ENCODE results near the gene RIMBP2.
"Not testable (repeated sequence)": the region's sequence is repeated elsewhere in the genome, so short reads cannot be mapped to it uniquely, and the experiment has no call there.

RIMBP2 gene

GRCh38 chr12:130738403-130738802, 22.3 kb upstream of the RIMBP2 start:
- DNase-seq: not testable (repeated sequence)

- DNase-seq: no peak
Observed at GRCh38 chr12:130737731-130738130, 21.6 kb upstream of the RIMBP2 start.

GRCh38 chr12:130729344-130729743, 13.2 kb upstream of the RIMBP2 start:
- no peak for DNase-seq

- DNase-seq: no peak
Observed at GRCh38 chr12:130728158-130729058, 12.3 kb upstream of the RIMBP2 start.

GRCh38 chr12:130719263-130719859, 3.3 kb upstream of the RIMBP2 start:
- DNase-seq: peak; percentile 34

GRCh38 chr12:130717752-130718151, 1.7 kb upstream of the RIMBP2 start:
- DNase-seq: no peak

- DNase-seq: no peak
Observed at GRCh38 chr12:130716969-130717366, 869 bp upstream of the RIMBP2 start.

- no peak for DNase-seq
Observed at GRCh38 chr12:130715150-130715997, 725 bp downstream of the RIMBP2 start.

GRCh38 chr12:130714591-130715149, 1.4 kb downstream of the RIMBP2 start:
- peak; percentile 8 for DNase-seq

- peak; percentile 8 for DNase-seq
Observed at GRCh38 chr12:130714091-130714590, 2.0 kb downstream of the RIMBP2 start.

GRCh38 chr12:130713581-130713991, 2.5 kb downstream of the RIMBP2 start:
- peak; percentile 17 for DNase-seq

- no peak for DNase-seq
Observed at GRCh38 chr12:130712346-130713065, 3.6 kb downstream of the RIMBP2 start.

- DNase-seq: no peak
Observed at GRCh38 chr12:130711756-130712155, 4.3 kb downstream of the RIMBP2 start.

- DNase-seq: no peak
Observed at GRCh38 chr12:130710733-130711080, 5.4 kb downstream of the RIMBP2 start.

GRCh38 chr12:130709971-130710732, 5.9 kb downstream of the RIMBP2 start:
- no peak for DNase-seq

GRCh38 chr12:130709151-130709970, 6.7 kb downstream of the RIMBP2 start:
- DNase-seq: no peak

GRCh38 chr12:130708648-130709047, 7.5 kb downstream of the RIMBP2 start:
- no peak for DNase-seq

- no peak for DNase-seq
Observed at GRCh38 chr12:130707571-130707891, 8.6 kb downstream of the RIMBP2 start.

GRCh38 chr12:130706885-130707570, 9.1 kb downstream of the RIMBP2 start:
- no peak for DNase-seq

- no peak for DNase-seq
Observed at GRCh38 chr12:130706311-130706710, 9.8 kb downstream of the RIMBP2 start.

Measured in DMS 273 treated with DMSO at 0.1 percent for 48 hours (cell line).